ENCODE data around the gene CNIH3.
"Not testable (repeated sequence)": the region's sequence is repeated elsewhere in the genome, so short reads cannot be mapped to it uniquely, and the experiment has no call there.

CNIH3 gene

GRCh38 chr1:224643653-224644052 lies 27.5 kb downstream of the CNIH3 start:
- no peak for DNase-seq (ENCODE audit: low spot score)

- peak; percentile 41 for DNase-seq (ENCODE audit: low spot score)
Measured at GRCh38 chr1:224644553-224645154, 28.5 kb downstream of the CNIH3 start.

DNA sequence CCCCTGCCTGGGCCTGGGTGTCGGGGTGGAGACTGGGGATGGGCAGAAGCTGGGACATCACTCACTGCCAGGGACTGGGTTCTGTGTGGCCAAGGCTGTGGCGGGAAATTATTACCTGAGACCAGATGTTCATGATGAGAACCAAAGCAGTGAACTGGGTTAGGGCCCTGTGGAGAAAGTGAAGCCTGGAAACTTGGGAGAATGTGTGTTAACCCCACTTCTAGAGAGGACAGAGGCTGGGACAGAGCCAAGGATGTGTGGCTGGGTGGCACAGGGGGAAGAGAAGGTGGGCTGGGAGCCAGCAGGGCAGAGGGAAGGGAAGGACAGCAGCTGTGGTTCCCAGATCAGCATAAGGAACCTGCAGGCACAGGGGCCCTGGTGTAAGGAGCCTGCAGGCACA lies 31.3 kb downstream of the CNIH3 start:
- DNase-seq (ENCODE audit: low spot score), result no peak

- no peak for DNase-seq (ENCODE audit: low spot score)
Measured at GRCh38 chr1:224650290-224650689, 34.2 kb downstream of the CNIH3 start.

DNA sequence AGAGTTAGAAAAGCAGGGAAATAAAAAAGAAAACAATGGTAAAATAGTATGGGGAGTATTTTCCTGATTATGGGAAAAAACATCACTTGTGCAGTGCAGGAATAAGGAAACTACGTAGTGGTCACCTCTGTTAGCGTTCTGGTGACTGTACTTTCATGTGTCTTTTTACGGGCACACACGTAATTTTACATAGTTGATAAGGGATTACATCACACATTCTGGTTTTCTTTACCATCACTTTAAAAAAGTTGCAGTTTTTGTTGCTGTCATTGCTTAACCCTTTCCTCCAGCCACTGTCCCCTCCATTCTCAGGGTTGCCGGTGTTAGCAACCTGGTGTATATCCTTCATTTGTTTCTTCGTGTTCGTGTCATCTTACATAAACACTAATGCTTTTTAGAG lies 35.1 kb downstream of the CNIH3 start:
- no peak for DNase-seq (ENCODE audit: low spot score)

- DNase-seq (ENCODE audit: low spot score), result no peak
Measured at GRCh38 chr1:224656392-224656791, 40.3 kb downstream of the CNIH3 start.

- DNase-seq (ENCODE audit: low spot score), result no peak
Measured at GRCh38 chr1:224660074-224660473, 44.0 kb downstream of the CNIH3 start.

DNA sequence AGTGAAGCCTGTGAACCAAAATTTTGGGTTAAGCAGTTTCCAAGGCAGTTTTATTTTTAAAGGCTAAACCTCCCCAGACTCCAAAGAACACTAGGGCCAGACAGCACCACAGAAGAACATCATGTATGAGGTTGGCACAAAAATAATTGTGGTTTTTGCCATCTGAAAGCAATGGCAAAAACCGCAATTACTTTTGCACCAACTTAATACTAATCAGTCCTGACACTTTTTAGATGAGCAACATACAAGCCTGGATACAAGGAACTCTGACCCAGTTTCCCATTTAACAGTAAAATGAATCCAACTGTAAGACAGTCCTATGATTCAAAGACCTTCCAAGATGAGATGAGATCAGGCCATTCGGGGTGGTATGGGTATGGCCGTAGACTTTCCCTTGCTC lies 46.8 kb downstream of the CNIH3 start:
- DNase-seq (ENCODE audit: low spot score), result no peak

- DNase-seq (ENCODE audit: low spot score), result no peak
Measured at GRCh38 chr1:224665016-224665415, 48.9 kb downstream of the CNIH3 start.

DNA sequence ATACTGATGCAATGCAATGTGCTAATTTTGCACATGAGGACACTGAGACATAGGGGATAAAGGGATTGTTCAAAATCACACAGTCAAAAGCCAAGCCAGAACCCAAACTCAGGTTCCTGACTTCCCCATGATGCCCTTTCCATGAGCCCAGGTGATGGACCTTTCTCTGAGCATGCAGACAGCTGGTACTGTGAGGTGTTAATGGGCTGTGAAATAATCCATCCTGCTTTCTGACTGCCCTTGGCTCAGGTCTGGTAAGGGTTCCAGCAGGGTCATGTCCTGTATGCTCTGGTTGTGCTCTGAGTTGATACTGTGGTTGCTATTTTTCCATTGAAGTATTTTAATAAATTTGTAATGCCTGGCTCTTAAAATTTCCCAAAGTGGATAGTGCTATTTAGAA lies 50.0 kb downstream of the CNIH3 start:
- DNase-seq (ENCODE audit: low spot score), result no peak

DNA sequence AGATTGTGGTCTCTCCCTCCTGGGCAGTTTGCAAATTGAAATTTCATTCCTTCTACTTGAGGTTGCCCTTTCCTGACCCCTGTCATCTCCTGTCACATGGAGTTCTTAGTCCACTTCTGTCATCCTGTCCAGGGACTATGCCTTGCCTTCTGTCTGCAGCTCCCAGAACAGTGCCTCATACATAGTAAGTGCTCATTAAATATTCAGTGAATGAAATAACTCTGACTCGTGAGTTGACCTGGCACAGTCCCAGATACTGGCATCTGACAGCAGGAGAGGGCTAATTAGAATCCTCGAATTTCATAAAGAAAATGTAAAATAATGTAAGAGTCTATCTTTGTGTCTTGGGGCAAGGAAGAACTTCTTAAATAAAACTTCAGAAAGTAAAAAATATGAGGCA lies 50.8 kb downstream of the CNIH3 start:
- DNase-seq (ENCODE audit: low spot score), result no peak

GRCh38 chr1:224668984-224669383 lies 52.9 kb downstream of the CNIH3 start:
- peak; percentile 15 for DNase-seq (ENCODE audit: low spot score)

GRCh38 chr1:224669403-224669802 lies 53.3 kb downstream of the CNIH3 start:
- DNase-seq (ENCODE audit: low spot score), result no peak

- no peak for DNase-seq (ENCODE audit: low spot score)
Measured at GRCh38 chr1:224670506-224670905, 54.4 kb downstream of the CNIH3 start.

DNA sequence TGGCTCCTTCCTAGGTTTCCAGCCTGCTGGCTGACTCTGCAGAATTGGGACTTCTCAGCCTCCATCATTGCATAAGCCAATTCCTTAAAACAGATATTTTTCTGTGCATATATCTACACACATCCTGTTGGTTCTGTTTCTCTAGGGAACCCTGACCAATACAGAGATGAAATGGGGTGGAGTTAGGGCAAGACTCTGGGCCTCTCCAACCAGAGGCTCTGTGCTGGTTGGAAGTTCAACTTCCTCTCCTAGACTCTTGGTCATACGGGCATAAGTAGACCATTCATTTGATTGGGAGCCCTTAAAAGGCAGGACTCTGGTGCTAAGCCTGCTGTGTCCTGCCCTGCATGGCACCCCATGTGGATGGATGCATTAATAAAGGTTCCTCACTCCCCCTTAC lies 55.0 kb downstream of the CNIH3 start:
- DNase-seq (ENCODE audit: low spot score), result no peak

DNA sequence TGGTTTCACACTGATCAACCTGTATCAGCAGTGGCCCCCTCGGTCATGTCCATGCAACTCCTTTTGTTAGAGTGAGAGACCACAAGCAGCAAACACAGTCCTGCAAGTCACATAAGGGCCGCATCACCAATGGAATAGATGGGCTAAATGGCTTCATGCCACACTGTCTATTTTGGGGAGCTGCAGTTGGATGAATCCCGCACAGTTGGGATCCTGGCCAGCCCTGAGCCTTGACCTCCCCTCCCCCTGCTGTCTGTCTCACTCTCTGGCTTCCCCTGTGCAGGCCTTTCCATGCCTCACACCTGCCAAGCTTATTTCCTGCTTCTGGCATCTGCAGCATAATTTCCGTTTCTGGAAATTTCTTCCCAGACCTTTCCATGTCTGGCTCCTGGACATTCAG lies 57.0 kb downstream of the CNIH3 start:
- no peak for DNase-seq (ENCODE audit: low spot score)

- DNase-seq (ENCODE audit: low spot score), result no peak
Measured at GRCh38 chr1:224675590-224675989, 59.5 kb downstream of the CNIH3 start.

DNA sequence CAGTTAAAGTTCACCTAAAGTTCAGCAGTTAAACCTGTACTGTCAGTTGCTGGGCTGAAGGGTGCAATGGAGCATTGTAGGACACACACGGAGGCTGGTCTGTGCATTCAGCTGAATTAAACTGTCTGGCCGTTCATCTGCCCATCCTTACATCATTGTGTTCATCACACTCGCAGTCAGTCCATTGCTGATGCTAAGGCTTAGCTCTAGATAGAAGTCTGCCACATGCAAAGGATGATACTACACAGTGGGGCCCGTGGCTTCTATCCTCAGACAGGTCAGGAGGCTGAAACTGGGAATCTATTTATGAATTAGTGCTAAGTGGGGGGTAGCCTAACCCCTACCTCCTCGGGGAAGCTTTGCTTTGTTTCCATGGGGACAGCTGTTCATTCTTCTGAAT lies 60.4 kb downstream of the CNIH3 start:
- no peak for DNase-seq (ENCODE audit: low spot score)

- DNase-seq (ENCODE audit: low spot score), result no peak
Measured at GRCh38 chr1:224678168-224678567, 62.1 kb downstream of the CNIH3 start.

GRCh38 chr1:224679606-224680005 lies 63.5 kb downstream of the CNIH3 start:
- DNase-seq (ENCODE audit: low spot score), result no peak

DNA sequence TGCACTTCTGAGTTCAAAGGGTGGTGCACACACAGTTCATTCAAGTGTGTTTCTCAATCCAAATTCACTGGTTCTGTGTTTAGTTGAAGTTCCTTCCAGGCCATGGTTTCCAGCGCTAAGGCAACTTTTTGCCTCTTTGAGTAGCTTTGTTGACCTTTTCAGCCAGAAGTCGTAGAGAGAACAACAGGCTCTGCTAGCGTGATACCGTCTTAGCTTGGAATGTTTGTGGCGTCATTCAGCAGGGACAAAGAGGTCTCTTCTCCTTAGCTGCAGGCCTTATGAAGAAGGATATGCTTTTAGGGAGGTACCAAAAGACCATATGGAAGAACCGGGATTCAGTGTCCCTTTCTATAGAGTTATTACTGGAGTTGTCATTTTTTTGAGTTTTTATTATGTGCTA lies 65.7 kb downstream of the CNIH3 start:
- no peak for DNase-seq (ENCODE audit: low spot score)

GRCh38 chr1:224683936-224684335 lies 67.8 kb downstream of the CNIH3 start:
- DNase-seq (ENCODE audit: low spot score), result no peak

GRCh38 chr1:224684979-224685425 lies 68.9 kb downstream of the CNIH3 start:
- DNase-seq (ENCODE audit: low spot score), result no peak

- not testable (repeated sequence) for DNase-seq (ENCODE audit: low spot score)
Measured at GRCh38 chr1:224686140-224686539, 70.0 kb downstream of the CNIH3 start.

DNA sequence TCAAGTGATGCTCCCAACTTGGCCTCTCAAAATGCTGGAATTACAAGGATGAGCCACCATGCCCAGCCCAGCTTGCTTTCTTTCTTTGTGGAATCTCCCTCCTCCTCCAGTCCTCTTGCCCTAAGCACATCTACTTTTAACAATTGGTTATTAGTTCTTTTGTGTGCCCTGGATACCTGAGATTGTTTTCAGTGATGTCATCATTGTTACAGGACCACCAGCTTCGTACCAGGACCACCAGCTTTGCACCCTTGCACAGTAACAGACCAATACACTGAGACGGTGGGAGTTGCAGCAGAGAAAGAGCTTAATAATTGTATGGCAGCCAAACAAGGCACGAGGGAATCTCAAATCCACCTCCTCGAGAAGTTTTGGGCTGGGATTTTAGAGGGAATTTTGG lies 71.3 kb downstream of the CNIH3 start:
- DNase-seq (ENCODE audit: low spot score), result no peak

Measured in globus pallidus (tissue), 1 donor.